ENCODE data around the gene SGO1.

- TF ChIP-seq ZNF232 (CRISPR knock-in tag; IDR thresholded peaks at IDR 0.05), result no peak
- no peak for TF ChIP-seq CTCF (IDR thresholded peaks at IDR 0.05)
- no peak for TF ChIP-seq ELF4 (CRISPR knock-in tag; IDR thresholded peaks at IDR 0.05; ENCODE audit: low read depth)
- TF ChIP-seq ESRRA (CRISPR knock-in tag; IDR thresholded peaks at IDR 0.05; ENCODE audit: borderline replicate concordance), result no peak
- no peak for TF ChIP-seq ATF2 (CRISPR knock-in tag; IDR thresholded peaks at IDR 0.05; ENCODE audit: borderline replicate concordance, low read depth)
- no peak for TF ChIP-seq ZNF416 (CRISPR knock-in tag; IDR thresholded peaks at IDR 0.05)
- TF ChIP-seq AFF4 (CRISPR knock-in tag; IDR thresholded peaks at IDR 0.05; ENCODE audit: borderline replicate concordance), result no peak
- no peak for TF ChIP-seq ZNF121 (CRISPR knock-in tag; IDR thresholded peaks at IDR 0.05)
Observed at GRCh38 chr3:20125897-20126296, 60.1 kb downstream of the SGO1 start.
